SK-N-SH (cell line): ENCODE results near the gene TMEM178A. TPM values are rescaled to one million over a fixed set of nuclear protein-coding genes. Genes with fewer than 3 reads are reported as not detected.

Source experiments
- CTCF ChIA-PET: fragments of 300-600, 350-600 bp; formaldehyde crosslinking; extraction: SDS; loops from one replicate; lab custom pipeline; 2021; lab: Yijun Ruan, JAX
- POLR2A ChIA-PET: fragments of 350-600 bp; sonication (Branson Sonifier 250); formaldehyde crosslinking; extraction: SDS; loops from one replicate; lab custom pipeline; 2020; ENCODE audit warnings: antibody characterized with exemption, inconsistent platforms; lab: Yijun Ruan, JAX
- DNase-seq: peaks from one replicate; pipeline ENCODE4 v3.0.0; 2012
- H2AFZ ChIP-seq: fragments of 200-600 bp; sonication (generic); 2 replicates; pipeline ENCODE4 v1.8.1; 2016; ENCODE audit warnings: antibody characterized with exemption, mild to moderate bottlenecking, low read depth
- H3F3A ChIP-seq: fragments of 200-600 bp; sonication (generic); replicated peaks from 2 replicates; pipeline ENCODE3; 2016; ENCODE audit warnings: antibody characterized with exemption, mild to moderate bottlenecking; ENCODE audit not compliant: insufficient read depth
- H3K27ac ChIP-seq, 2 experiments: fragments of 200-500 bp in 1 of 2; fragments of 200-600 bp in 1 of 2; sonication (Bioruptor generic) in 1 of 2; sonication (generic), shearing (Covaris generic) in 1 of 2; 2 replicates each; pipeline versions ENCODE4 v1.5.1 to v1.6.1; 2014 to 2016; ENCODE audit warnings: low read depth in 2 of 2, inconsistent platforms in 1 of 2, low read length in 1 of 2, mild to moderate bottlenecking in 1 of 2, mixed read lengths in 1 of 2
- H3K27me3 ChIP-seq: fragments of 200-600 bp; sonication (generic), shearing (Covaris generic); 2 replicates; pipeline ENCODE4 v1.6.1; 2016; ENCODE audit warnings: mixed run types; ENCODE audit not compliant: insufficient read depth
- H3K36me3 ChIP-seq, 2 experiments: fragments of 200-500 bp in 1 of 2; fragments of 200-600 bp in 1 of 2; sonication (Bioruptor generic) in 1 of 2; sonication (generic) in 1 of 2; replicated peaks in 1 of 2; 2 replicates each; pipeline versions ENCODE3 to v1.5.1; 2014 to 2016; ENCODE audit warnings: low read length in 1 of 2, mild to moderate bottlenecking in 1 of 2; ENCODE audit not compliant: insufficient read depth in 2 of 2, control insufficient read depth in 1 of 2
- H3K4me1 ChIP-seq, 2 experiments: fragments of 200-500 bp in 1 of 2; fragments of 200-600 bp in 1 of 2; sonication (Bioruptor generic) in 1 of 2; sonication (generic), shearing (Covaris generic) in 1 of 2; 2 replicates each; pipeline versions ENCODE4 v1.5.1 to v1.6.1; 2014 to 2016; ENCODE audit warnings: low read depth in 1 of 2, low read length in 1 of 2, mixed run types in 1 of 2; ENCODE audit not compliant: insufficient read depth in 2 of 2, control insufficient read depth in 1 of 2
- H3K4me2 ChIP-seq: fragments of 200-600 bp; sonication (generic), shearing (Covaris generic); 2 replicates; pipeline ENCODE4 v1.6.1; 2017; ENCODE audit warnings: mixed run types
- H3K4me3 ChIP-seq, 2 experiments: fragments of 200-500 bp in 1 of 2; fragments of 200-600 bp in 1 of 2; sonication (Bioruptor generic) in 1 of 2; sonication (generic), shearing (Covaris generic) in 1 of 2; 2 replicates each; pipeline versions ENCODE4 v1.5.1 to v1.8.1; 2014 to 2016; ENCODE audit warnings: low read depth in 2 of 2, inconsistent platforms in 1 of 2, low read length in 1 of 2, mild to moderate bottlenecking in 1 of 2, mixed read lengths in 1 of 2, moderate library complexity in 1 of 2
- H3K79me2 ChIP-seq: fragments of 200-600 bp; sonication (generic); 2 replicates; pipeline ENCODE4 v1.8.1; 2017; ENCODE audit warnings: mild to moderate bottlenecking; ENCODE audit not compliant: insufficient read depth
- H3K9ac ChIP-seq: fragments of 200-600 bp; sonication (generic); 2 replicates; pipeline ENCODE4 v1.6.1; 2017; ENCODE audit warnings: mixed run types
- H3K9me2 ChIP-seq: fragments of 200-600 bp; sonication (generic); 2 replicates; pipeline ENCODE4 v1.6.1; 2017; ENCODE audit warnings: mixed run types
- H3K9me3 ChIP-seq: fragments of 200-600 bp; sonication (generic); 2 replicates; pipeline ENCODE4 v1.6.1; 2017; ENCODE audit warnings: mixed run types, mild to moderate bottlenecking, moderate library complexity
- H4K20me1 ChIP-seq: fragments of 200-600 bp; sonication (generic); 2 replicates; pipeline ENCODE4 v1.6.1; 2017; ENCODE audit warnings: mild to moderate bottlenecking, mixed run types; ENCODE audit not compliant: insufficient read depth
- EP300 ChIP-seq, 2 experiments: IDR thresholded peaks; 2 replicates each; pipeline versions ENCODE4 v1.4.0 to v1.6.1; 2012; ENCODE audit warnings: borderline replicate concordance in 1 of 2, low read depth in 1 of 2, low read length in 1 of 2
- EZH2phosphoT487 ChIP-seq: fragments of 200-600 bp; sonication (generic); IDR thresholded peaks from 2 replicates; pipeline ENCODE4 v1.6.1; 2017; ENCODE audit warnings: low read depth, mixed run types, mild to moderate bottlenecking, antibody characterized with exemption, moderate library complexity, borderline replicate concordance
- FOXM1 ChIP-seq: IDR thresholded peaks from 2 replicates; pipeline ENCODE4 v1.4.0; 2012; ENCODE audit warnings: low read depth, mild to moderate bottlenecking
- GATA2 ChIP-seq: sonication (generic); formaldehyde crosslinking; IDR thresholded peaks from 2 replicates; pipeline ENCODE4 v1.5.0; 2020; ENCODE audit warnings: mild to moderate bottlenecking, missing genetic modification reagents
- JUND ChIP-seq: IDR thresholded peaks from 2 replicates; pipeline ENCODE4 v1.4.0; 2012
- MAX ChIP-seq: IDR thresholded peaks from 2 replicates; pipeline ENCODE4 v1.4.0; 2012; ENCODE audit warnings: low read depth
- MXI1 ChIP-seq: IDR thresholded peaks from 2 replicates; pipeline ENCODE4 v1.6.1; 2012; ENCODE audit warnings: mild to moderate bottlenecking, low read depth, low read length, improper control_type of control experiment
- NRF1 ChIP-seq: IDR thresholded peaks from 2 replicates; pipeline ENCODE4 v1.6.1; 2012; ENCODE audit warnings: low read depth, mild to moderate bottlenecking, low read length
- POLR2AphosphoS5 ChIP-seq: IDR thresholded peaks from 2 replicates; pipeline ENCODE4 v1.6.1; 2012; ENCODE audit warnings: low read depth, low read length
- RAD21 ChIP-seq: IDR thresholded peaks from 2 replicates; pipeline ENCODE4 v1.6.1; 2012; ENCODE audit warnings: mild to moderate bottlenecking, low read length
- REST ChIP-seq: IDR thresholded peaks from 2 replicates; pipeline ENCODE4 v1.6.1; 2012; ENCODE audit warnings: mild to moderate bottlenecking, low read depth, low read length, moderate library complexity
- RFX5 ChIP-seq: IDR thresholded peaks from 2 replicates; pipeline ENCODE4 v1.6.1; 2012; ENCODE audit warnings: mild to moderate bottlenecking, improper control_type of control experiment, low read length
- RXRA ChIP-seq: IDR thresholded peaks from 2 replicates; pipeline ENCODE4 v1.4.0; 2012; ENCODE audit warnings: low read depth, mild to moderate bottlenecking, borderline replicate concordance
- SIN3A ChIP-seq: IDR thresholded peaks from 2 replicates; pipeline ENCODE4 v1.6.1; 2012; ENCODE audit warnings: low read depth, mild to moderate bottlenecking, low read length, moderate library complexity, borderline replicate concordance
- SMC3 ChIP-seq: IDR thresholded peaks from 2 replicates; pipeline ENCODE4 v1.6.1; 2012; ENCODE audit warnings: low read depth, low read length, improper control_type of control experiment
- TEAD4 ChIP-seq: IDR thresholded peaks from 2 replicates; pipeline ENCODE4 v1.4.0; 2012; ENCODE audit warnings: mild to moderate bottlenecking, borderline replicate concordance; ENCODE audit not compliant: insufficient read depth
- YY1 ChIP-seq: IDR thresholded peaks from 2 replicates; pipeline ENCODE4 v1.4.0; 2012; ENCODE audit warnings: low read depth, mild to moderate bottlenecking
- ZBTB33 ChIP-seq: IDR thresholded peaks from 2 replicates; pipeline ENCODE4 v1.4.0; 2012; ENCODE audit warnings: low read depth, borderline replicate concordance
- WGBS: methylation state at CpG from one replicate; pipeline ENCODE4 v1.1.6; 2017; ENCODE audit warnings: low lambda C conversion rate; 5-methylcytosine and 5-hydroxymethylcytosine counted together
- polyA plus RNA-seq, 3 experiments: library from polyadenylated mRNA; depleted of rRNA; stranded (reverse); fragments of >200 nt; gene quantifications; 2 replicates each; pipeline ENCODE4 v1.2.3, GENCODE V29; 2012
- TF ChIP-seq, protein P1 (sequence below): IDR thresholded peaks from 2 replicates; pipeline ENCODE4 v1.4.0; 2012; ENCODE audit warnings: low read depth, borderline replicate concordance

The TMEM178A gene
- polyA plus RNA-seq, 1 of the 3 experiments (the other 2 are of a cell fraction), result 0.84 TPM

DNA sequence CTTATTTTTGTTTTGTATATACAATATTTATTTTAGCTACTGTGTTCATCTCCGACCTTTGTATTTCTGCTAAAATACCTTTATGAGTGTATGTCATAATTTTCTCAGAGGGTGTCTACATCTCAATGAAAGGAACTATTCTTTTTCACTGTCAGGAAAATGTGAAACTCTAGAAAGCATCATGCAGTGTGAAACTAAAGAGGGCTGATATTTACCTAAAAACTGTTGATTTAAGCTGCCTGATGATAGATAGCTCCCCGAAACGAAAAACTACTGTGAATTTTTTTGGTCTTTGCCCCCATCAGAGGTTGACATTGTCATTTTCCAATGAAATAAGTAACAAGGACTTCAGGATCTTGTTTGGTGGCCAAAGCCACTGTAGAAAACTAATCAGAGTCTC is 38.8 kb downstream of the TMEM178A start:
- Histone ChIP-seq H3K27ac (no peak overlapping the region), H3K4me2 (no peak overlapping the region), H3K36me3 (peaks cover 0 to 6% of the 10 kb centered on the region in 2 experiments), H3K9me3 (peaks cover 25% of the 10 kb centered on the region), H3F3A (no peaks in the 10 kb centered on the region), H3K4me3 (no peak overlapping the region), H4K20me1 (no peaks in the 10 kb centered on the region), H3K79me2 (no peaks in the 10 kb centered on the region), H3K9ac (no peak overlapping the region), H3K27me3 (no peaks in the 10 kb centered on the region), H3K9me2 (no peaks in the 10 kb centered on the region), H2AFZ (no peak overlapping the region), H3K4me1 (peaks cover 0 to 7% of the 10 kb centered on the region in 2 experiments; a peak in 2 of 4 replicates)
- WGBS, result 63% methylated on average over 3 of the region's 3 CpGs
- TF ChIP-seq FOXM1, result no peak
- TF ChIP-seq TEAD4, result no peak
- TF ChIP-seq MAX, result no peak
- TF ChIP-seq NRF1, result no peak
- no peak for TF ChIP-seq RAD21
- TF ChIP-seq GATA2 (CRISPR knock-in tag), result no peak
- no peak for TF ChIP-seq SMC3
- TF ChIP-seq POLR2AphosphoS5, result no peak
- TF ChIP-seq EP300 (IDR thresholded peaks at IDR 0.05; ENCODE audit: borderline replicate concordance in 1 of 2, low read depth in 1 of 2, low read length in 1 of 2), result no peak
- TF ChIP-seq REST, result no peak
- TF ChIP-seq RXRA, result no peak
- CTCF ChIA-PET, result interaction anchor here (1.2 to 3.2 kb wide), 6 partner anchors 14 to 325 kb away, joined by 3 to 12 read pairs (median 4); no protein-coding TSS in a partner anchor
- POLR2A ChIA-PET, result no interaction called here
- no peak for DNase-seq

DNA sequence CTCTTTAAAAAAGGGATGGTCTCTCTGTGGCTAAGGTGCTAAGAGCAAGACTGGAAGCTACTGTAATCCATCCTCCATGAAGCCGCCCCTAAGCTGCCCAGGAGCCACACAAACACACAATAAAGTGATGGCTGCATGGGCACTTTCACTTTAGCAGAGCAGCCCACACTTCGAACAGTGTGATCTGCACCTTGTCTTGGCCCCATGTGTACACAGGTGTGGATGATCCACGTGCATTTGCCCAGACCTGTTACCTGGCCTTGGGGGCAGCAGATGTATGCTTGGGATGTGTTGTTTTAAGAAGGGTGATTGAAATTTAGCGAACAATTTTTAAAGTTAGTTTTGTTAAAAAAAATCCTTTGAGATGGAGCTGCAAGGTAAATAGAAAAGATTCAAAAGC is 39.9 kb downstream of the TMEM178A start:
- no peak for DNase-seq
- ChIA-PET POLR2A (no interaction called here), CTCF (interaction anchor here (1.2 to 3.2 kb wide), 7 partner anchors 9 to 326 kb away, joined by 3 to 12 read pairs (median 3); no protein-coding TSS in a partner anchor)

More for the DNA sequence above, 39.9 kb downstream of the TMEM178A start:
- H3K27me3 ChIP-seq, result no peaks in the 10 kb centered on the region
- peaks cover 0 to 7% of the 10 kb centered on the region in 2 experiments; a peak in 2 of 4 replicates for H3K4me1 ChIP-seq
- H3K36me3 ChIP-seq, result peaks cover 0 to 6% of the 10 kb centered on the region in 2 experiments
- no peak for TF ChIP-seq RFX5
- TF ChIP-seq, protein P1, sequence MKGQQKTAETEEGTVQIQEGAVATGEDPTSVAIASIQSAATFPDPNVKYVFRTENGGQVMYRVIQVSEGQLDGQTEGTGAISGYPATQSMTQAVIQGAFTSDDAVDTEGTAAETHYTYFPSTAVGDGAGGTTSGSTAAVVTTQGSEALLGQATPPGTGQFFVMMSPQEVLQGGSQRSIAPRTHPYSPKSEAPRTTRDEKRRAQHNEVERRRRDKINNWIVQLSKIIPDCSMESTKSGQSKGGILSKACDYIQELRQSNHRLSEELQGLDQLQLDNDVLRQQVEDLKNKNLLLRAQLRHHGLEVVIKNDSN, result no peak
- no peak for TF ChIP-seq SMC3
- TF ChIP-seq JUND, result no peak
- TF ChIP-seq SIN3A, result no peak
- TF ChIP-seq EZH2phosphoT487, result no peak
- TF ChIP-seq ZBTB33, result no peak
- TF ChIP-seq YY1, result no peak
- no peak for TF ChIP-seq MXI1
- H3K9me3 ChIP-seq, result peaks cover 14% of the 10 kb centered on the region
- no peak overlapping the region for H3K4me3 ChIP-seq
- H3K9me2 ChIP-seq, result no peaks in the 10 kb centered on the region
- WGBS, result 54% methylated on average over 4 of the region's 4 CpGs
- H3K9ac ChIP-seq, result no peak overlapping the region
- H3F3A ChIP-seq, result no peaks in the 10 kb centered on the region
- H2AFZ ChIP-seq, result no peak overlapping the region
- no peaks in the 10 kb centered on the region for H4K20me1 ChIP-seq
- no peak overlapping the region for H3K27ac ChIP-seq
- H3K4me2 ChIP-seq, result no peak overlapping the region
- no peaks in the 10 kb centered on the region for H3K79me2 ChIP-seq
